ENCODE measurements around the gene ERBB4.

DNA sequence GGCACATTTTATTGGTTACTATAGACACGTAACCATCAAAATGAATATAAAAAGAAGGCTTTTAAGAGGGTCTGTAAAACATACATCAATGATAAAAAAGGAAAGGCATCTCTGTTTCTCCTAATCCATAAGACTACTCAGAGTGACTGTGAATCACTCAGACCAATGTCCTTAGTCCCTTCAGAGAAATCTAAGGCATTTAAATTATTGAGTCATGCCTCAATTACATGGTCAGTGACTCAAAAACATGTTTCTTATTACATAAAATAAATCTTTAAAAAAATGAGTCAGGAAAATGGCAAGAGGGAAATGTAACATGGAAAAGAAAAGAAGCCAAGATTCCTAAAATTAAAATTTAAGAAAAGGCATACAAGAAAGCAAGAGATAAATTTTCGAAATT, 146.6 kb downstream of the ERBB4 start:
- TF ChIP-seq, protein P1, sequence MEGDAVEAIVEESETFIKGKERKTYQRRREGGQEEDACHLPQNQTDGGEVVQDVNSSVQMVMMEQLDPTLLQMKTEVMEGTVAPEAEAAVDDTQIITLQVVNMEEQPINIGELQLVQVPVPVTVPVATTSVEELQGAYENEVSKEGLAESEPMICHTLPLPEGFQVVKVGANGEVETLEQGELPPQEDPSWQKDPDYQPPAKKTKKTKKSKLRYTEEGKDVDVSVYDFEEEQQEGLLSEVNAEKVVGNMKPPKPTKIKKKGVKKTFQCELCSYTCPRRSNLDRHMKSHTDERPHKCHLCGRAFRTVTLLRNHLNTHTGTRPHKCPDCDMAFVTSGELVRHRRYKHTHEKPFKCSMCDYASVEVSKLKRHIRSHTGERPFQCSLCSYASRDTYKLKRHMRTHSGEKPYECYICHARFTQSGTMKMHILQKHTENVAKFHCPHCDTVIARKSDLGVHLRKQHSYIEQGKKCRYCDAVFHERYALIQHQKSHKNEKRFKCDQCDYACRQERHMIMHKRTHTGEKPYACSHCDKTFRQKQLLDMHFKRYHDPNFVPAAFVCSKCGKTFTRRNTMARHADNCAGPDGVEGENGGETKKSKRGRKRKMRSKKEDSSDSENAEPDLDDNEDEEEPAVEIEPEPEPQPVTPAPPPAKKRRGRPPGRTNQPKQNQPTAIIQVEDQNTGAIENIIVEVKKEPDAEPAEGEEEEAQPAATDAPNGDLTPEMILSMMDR (IDR thresholded peaks at IDR 0.05) = no peak
- no peak for TF ChIP-seq POLR2A (IDR thresholded peaks at IDR 0.05)

All from Peyer's patch (tissue), 4 donors.